Cortex of kidney (tissue), 1 donor: Measurements from ENCODE around the gene PITPNC1.
"Not testable (repeated sequence)": the region's sequence is repeated elsewhere in the genome, so short reads cannot be mapped to it uniquely, and the experiment has no call there.

Experiments used
- DNase-seq: peaks from one replicate; lab custom pipeline; 2025; lab: John Stamatoyannopoulos, UW

Gene PITPNC1

DNA sequence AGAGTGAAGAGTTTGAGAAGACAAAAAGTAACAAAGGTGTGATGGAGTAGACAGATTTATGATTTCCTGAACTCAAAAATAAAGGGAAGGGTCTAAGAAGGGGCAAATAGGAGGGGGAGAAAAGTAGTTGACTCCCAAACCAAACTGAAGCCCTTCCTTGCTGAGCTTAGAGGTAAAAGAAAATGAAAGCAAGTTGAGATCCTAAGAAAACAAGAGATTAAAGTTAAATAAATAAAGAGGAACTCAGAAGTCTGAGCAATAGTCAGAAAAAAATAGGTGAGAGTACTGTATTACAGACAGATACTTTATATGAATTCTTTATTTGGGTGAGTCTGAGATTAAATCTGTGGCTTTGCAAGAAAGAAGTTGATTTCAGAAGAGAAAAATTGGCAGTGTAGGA is 7.4 kb upstream of the PITPNC1 start:
- DNase-seq = no peak

DNA sequence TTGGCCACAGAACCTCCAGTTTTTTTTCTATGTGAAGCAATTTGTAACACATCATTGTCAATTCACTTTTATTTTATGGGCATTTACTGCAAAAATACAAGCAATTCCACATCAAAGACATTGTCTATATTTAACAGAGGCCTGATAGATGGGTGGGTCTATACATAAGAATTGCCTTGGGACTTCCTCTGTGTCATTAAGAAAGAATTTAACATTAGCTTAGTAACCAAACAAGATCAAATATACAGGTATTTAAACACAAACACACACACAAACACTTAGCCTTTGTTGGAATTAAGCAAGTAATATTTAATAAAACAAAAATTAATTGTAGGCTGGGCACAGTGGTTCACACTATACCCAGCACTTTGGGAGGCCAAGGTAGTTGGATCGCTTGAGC is 4.3 kb upstream of the PITPNC1 start:
- DNase-seq = no peak

DNA sequence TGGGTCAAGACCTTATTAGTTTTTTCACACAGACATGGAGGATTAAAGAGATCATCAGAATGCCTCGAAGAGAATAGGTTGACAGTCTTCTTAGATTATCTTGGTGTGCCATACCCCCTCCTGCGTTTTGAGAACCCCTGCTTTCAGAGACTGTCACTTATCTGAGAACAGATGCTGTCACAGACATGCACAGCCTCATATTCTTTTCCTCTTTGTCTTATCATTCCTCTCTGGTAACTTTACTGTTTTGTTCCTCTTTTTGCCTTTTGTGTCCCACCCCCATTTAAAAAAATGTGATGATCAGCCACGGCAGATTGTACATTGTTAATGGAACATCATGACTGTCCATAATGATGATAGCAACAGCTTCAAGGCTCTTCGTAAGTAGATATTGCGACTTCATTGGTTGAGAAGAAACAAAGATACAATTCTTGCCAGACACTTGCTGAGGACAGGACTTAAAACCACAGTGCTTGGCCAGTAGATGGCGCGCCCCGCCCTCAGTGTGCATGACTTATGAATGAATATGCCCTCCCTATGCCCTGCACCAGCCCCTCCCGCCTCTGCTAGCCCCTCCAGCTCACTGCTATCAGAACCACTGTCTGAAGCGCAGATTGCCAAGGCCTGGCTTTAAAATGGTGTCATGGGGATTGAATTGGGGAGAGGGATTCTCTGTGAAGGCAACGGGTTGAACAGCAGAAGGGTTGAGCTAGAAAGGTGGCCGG is 2.6 kb upstream of the PITPNC1 start:
- DNase-seq = no peak

DNA sequence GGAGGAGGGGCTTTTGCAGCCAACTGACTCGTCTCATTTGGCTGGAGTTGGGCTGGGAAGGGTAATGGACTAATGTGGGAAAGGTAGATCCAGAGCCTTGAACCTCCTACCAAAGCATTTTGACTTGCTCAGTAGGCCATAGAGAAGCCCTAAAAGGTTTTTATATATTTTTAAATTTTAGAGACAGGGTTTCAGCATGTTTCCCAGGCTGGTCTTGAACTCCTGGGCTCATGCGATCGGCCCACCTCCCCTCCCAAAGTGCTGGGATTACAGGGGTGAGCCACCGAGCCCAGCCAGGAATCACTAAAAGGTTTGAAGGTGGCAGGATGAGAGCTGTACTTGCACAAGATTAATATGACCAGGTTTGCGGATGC is 2.0 kb upstream of the PITPNC1 start:
- DNase-seq = no peak

- DNase-seq = no peak
Observed at GRCh38 chr17:67375716-67376115, 1.4 kb upstream of the PITPNC1 start.

GRCh38 chr17:67376415-67376736 is 705 bp upstream of the PITPNC1 start:
- DNase-seq = no peak

DNA sequence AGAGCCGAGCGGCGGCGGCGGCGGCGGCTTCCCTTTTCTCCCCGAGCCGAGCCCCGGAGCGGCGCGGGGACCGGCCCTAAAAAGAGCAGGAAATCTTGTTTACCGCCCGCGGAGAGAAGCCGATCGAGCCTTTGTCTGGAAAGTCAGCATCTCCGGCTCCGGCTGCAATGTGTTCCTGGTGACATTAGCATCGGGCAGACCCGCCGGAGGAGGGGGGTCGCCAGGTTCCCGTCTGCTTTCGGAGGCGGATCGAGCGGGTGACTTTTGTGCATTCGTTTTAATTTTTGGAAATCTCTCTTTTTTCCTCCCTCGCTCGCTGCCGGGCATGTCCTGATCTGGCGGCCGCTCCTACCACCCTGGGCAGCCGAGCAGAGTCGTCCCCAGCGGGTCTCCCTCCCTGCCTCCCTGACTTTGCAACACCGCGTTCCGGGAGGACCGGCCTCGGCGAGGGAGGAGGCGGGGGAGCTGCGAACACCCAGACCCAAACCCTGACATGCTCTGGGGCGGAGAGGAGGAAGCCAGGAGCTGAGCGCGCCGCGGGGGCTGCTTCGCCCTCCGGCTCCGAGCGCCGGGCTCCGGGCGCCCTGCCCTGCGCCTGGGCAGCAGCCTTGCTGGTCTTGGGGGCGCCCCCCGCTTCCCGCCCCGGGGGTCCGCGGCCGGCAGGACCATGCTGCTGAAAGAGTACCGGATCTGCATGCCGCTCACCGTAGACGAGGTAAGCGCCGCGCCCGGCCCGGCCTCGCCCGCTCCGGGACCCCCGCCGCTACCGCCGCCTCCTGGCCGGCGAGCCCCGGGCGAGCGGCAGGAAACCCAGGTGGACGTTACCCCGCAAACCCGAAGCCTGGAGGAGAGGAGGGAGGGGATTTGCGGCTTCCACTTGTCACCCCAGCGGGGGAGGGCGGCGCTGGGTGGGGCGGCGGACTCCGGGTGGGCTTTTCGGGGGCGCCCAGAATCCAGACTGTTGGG is 690 bp downstream of the PITPNC1 start:
- DNase-seq = no peak

- DNase-seq = no peak
Observed at GRCh38 chr17:67378454-67379250, 1.6 kb downstream of the PITPNC1 start.

GRCh38 chr17:67379251-67379630 is 2.2 kb downstream of the PITPNC1 start:
- no peak for DNase-seq

GRCh38 chr17:67381929-67382257 is 4.8 kb downstream of the PITPNC1 start:
- DNase-seq = no peak

GRCh38 chr17:67385122-67385988 is 8.3 kb downstream of the PITPNC1 start:
- DNase-seq = no peak

DNA sequence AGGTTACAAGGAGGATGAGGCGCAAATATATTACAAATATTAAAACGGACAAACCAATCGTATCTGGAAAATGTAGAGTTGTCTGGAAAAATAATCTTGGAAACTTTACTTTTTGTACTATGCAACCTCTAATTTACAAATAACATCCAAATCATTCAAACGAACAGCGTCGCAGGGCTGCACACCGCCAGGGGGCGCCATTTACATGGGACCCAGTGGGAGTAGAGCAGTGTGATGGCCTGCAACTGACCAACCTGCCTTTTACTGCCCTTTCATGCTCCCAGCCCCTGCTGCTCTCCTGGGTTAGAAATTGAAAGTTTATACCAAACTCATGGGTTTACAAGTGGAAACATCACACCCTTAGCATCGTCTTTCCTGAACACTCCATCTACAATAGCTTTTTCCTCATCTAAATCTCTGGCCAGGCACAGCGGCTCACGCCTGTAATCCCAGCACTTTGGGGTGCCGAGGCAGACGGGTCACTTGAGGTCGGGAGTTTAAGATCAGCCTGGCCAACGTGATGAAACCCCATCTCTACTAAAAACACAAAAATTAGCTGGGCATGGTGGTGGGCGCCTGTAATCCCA is 10.0 kb downstream of the PITPNC1 start:
- DNase-seq = no peak

DNA sequence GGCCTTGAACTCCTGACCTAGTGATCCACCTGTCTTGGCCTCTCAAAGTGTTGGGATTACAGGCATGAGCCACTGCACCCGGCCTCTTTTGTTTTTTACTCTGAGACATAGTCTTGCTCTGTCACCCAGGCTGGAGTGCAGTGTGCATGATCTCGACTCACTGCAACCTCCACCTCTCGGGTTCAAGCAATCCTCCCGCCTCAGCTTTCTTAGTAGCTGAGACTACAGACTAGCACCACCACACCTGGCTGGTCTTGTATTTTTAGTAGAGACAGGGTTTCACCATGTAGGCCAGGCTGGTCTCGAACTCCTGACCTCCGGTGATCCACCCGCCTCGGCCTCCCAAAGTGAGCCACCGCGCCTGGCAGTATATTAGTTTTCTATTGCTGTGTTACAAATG is 11.5 kb downstream of the PITPNC1 start:
- not testable (repeated sequence) for DNase-seq

DNA sequence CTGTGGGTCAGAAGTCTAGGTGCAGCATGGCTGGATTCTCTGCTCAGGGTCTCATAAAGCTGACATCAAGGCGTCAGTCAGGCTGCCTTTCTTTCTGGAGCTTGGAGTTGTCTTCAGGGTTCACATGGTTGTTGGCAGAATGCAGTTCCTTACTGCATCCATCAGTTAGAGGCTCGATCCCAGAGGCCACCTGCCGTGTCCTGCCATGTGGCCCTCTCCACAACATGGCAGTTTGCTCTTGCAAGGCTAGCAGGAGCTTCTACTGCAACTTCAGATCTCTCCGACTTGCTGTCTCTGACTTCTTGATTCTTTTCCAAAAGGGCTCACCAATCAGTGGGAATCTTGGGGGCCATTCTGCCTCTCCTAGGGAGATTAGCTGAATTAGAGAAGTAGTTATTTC is 11.9 kb downstream of the PITPNC1 start:
- no peak for DNase-seq

GRCh38 chr17:67390006-67390645 is 13.0 kb downstream of the PITPNC1 start:
- DNase-seq = no peak

GRCh38 chr17:67390646-67391361 is 13.7 kb downstream of the PITPNC1 start:
- no peak for DNase-seq

GRCh38 chr17:67392111-67392510 is 15.0 kb downstream of the PITPNC1 start:
- no peak for DNase-seq

DNA sequence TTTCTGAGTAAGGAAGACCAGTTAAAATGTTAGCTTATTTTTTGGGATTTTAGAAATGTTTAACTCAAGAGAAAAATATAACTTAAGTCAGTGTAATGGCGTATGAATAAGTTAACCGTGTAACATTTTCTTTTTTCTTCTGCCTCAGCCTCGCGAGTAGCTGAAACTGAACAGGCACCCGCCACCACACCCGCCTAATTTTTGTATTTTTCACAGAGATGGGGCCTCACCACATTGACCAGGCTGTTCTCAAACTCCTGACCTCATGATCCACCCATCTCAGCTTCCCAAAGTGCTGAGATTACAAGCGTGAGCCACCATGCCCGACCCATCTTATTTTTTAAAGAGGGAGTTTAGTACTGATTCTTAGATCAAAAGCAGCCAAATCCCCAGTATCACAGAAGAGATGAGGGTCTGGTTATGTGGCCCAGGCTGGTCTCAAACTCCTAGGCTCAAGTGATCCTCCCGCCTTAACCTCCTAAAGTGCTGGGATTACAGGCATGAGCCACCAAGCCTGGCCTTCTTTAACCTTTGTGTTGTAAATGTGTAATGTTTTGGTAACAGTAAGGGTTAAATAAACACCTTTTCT is 16.8 kb downstream of the PITPNC1 start:
- DNase-seq = no peak

DNA sequence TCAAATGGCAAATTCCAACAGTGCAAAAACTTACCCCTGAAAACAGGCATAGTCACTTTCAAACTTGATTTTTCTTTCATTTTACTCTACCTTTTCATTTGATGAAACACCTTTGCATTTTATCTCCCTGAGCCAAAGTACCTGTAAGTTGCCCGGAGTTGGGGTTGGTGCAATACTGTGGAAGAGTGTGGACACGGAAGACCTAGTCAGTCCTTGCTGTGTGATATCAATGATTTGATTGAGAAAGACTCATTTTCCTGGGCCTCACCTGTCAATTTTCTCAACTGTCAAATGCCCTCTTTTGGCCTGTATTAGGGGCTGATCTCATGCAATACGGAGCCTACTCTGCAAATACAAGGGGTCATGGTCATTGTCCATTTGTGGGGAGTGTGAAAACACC is 22.6 kb downstream of the PITPNC1 start:
- DNase-seq = no peak

GRCh38 chr17:67400193-67400592 is 23.1 kb downstream of the PITPNC1 start:
- DNase-seq = no peak
